Caco-2 (cell line): Measurements from ENCODE around the gene TRIM54. TPM values are rescaled to one million over a fixed set of nuclear protein-coding genes. Genes with fewer than 3 reads are reported as not detected.
"Not testable (repeated sequence)": the region's sequence is repeated elsewhere in the genome, so short reads cannot be mapped to it uniquely, and the experiment has no call there.

ENCODE experiments used
- BruUV-seq: library from RNA; stranded (reverse); fragments of 400-500 nt; replicated peaks from 2 replicates; lab custom pipeline; 2021; lab: Mats Ljungman, UMichigan
- CTCF ChIA-PET: fragments of 300-600 bp; sonication (Branson Sonifier 250); formaldehyde crosslinking; loops from one replicate; lab custom pipeline; 2022; ENCODE audit warnings: antibody characterized with exemption; lab: Charles Lee
- POLR2A ChIA-PET: fragments of 300-600 bp; sonication (Branson Sonifier 250); formaldehyde crosslinking; loops from one replicate; lab custom pipeline; 2022; ENCODE audit warnings: antibody characterized with exemption; lab: Charles Lee
- DNase-seq, 2 experiments: peaks; one replicate each; pipeline versions ENCODE4 v3.0.0 to v3.0.0-alpha.2; 2020 to 2022
- H3K27me3 ChIP-seq: replicated peaks from 2 replicates; pipeline ENCODE4 v1.6.0; 2011; ENCODE audit warnings: low read length; ENCODE audit not compliant: control insufficient read depth, insufficient read depth
- H3K36me3 ChIP-seq: 2 replicates; pipeline ENCODE4 v1.5.1; 2011; ENCODE audit warnings: low read length; ENCODE audit not compliant: control insufficient read depth, insufficient read depth
- H3K4me1 ChIP-seq: fragments of 250-450 bp; sonication (Bioruptor Pico); 2 replicates; pipeline ENCODE4 v1.5.1; 2020; ENCODE audit warnings: mild to moderate bottlenecking
- H3K4me3 ChIP-seq: 2 replicates; pipeline ENCODE4 v1.5.1; 2011; ENCODE audit warnings: low read depth, mild to moderate bottlenecking, control low read depth, low read length
- H3K9me3 ChIP-seq: fragments of 250-450 bp; sonication (Bioruptor Pico); 2 replicates; pipeline ENCODE4 v1.5.1; 2020; ENCODE audit warnings: mild to moderate bottlenecking, moderate library complexity
- H3K27ac Mint-ChIP-seq: one replicate; pipeline ENCODE4 v1.8.0; 2022; ENCODE audit warnings: mixed read lengths; ENCODE audit not compliant: unreplicated experiment
- H3K27me3 Mint-ChIP-seq: one replicate; pipeline ENCODE4 v1.8.0; 2022; ENCODE audit warnings: mixed read lengths; ENCODE audit not compliant: insufficient read depth, unreplicated experiment
- H3K36me3 Mint-ChIP-seq: one replicate; pipeline ENCODE4 v1.8.0; 2022; ENCODE audit warnings: mild to moderate bottlenecking, mixed read lengths; ENCODE audit not compliant: insufficient read depth, unreplicated experiment
- H3K4me1 Mint-ChIP-seq: one replicate; pipeline ENCODE4 v1.8.0; 2022; ENCODE audit warnings: low read depth, mixed read lengths; ENCODE audit not compliant: unreplicated experiment
- H3K4me3 Mint-ChIP-seq: one replicate; pipeline ENCODE4 v1.8.0; 2022; ENCODE audit warnings: mild to moderate bottlenecking, moderate library complexity, mixed read lengths; ENCODE audit not compliant: unreplicated experiment
- H3K9me3 Mint-ChIP-seq: one replicate; pipeline ENCODE4 v1.8.0; 2022; ENCODE audit warnings: mixed read lengths; ENCODE audit not compliant: unreplicated experiment
- CTCF ChIP-seq, 2 experiments: fragments of 200-600 bp in 1 of 2; IDR thresholded peaks; 1 replicate in 1 of 2; 2 replicates in 1 of 2; pipeline versions ENCODE4 v1.5.1 to v1.8.0; 2011 to 2022; ENCODE audit warnings: antibody characterized with exemption in 1 of 2, control low read depth in 1 of 2, inconsistent platforms in 1 of 2, low read depth in 1 of 2, low read length in 1 of 2, mild to moderate bottlenecking in 1 of 2, moderate library complexity in 1 of 2; ENCODE audit not compliant: insufficient read depth in 1 of 2, severe bottlenecking in 1 of 2, unreplicated experiment in 1 of 2
- intact Hi-C: fragments of 100-400 bp; cut with micrococcal nuclease; formaldehyde crosslinking; loops from one replicate; pipeline ENCODE4 v1.10.0; 2022; ENCODE audit not compliant: unreplicated experiment
- total RNA-seq: library from RNA; stranded (reverse); gene quantifications from 2 replicates; pipeline ENCODE4 v1.2.3, GENCODE V29; 2022

Gene TRIM54
- total RNA-seq, 1 experiment from 2014 or later: 0.25 TPM

GRCh38 chr2:27297195-27297594, 15.0 kb downstream of the TRIM54 start:
- intact Hi-C loops: no loop called here
- no peak overlapping the region for H3K4me3 ChIP-seq
- no peaks in the 10 kb centered on the region for H3K9me3 ChIP-seq
- H3K36me3 Mint-ChIP-seq: peaks cover 12% of the 10 kb centered on the region
- H3K36me3 ChIP-seq: no peaks in the 10 kb centered on the region
- POLR2A ChIA-PET: no interaction called here
- H3K27me3 Mint-ChIP-seq: no peaks in the 10 kb centered on the region
- CTCF ChIA-PET: interaction anchor here (2.2 kb wide), 1 partner anchor 17 kb away, joined by 8 read pairs; no protein-coding TSS in a partner anchor
- TF ChIP-seq CTCF (IDR thresholded peaks at IDR 0.05; ENCODE audit: insufficient read depth in 1 of 2, low read depth in 1 of 2, low read length in 1 of 2, severe bottlenecking in 1 of 2, unreplicated experiment in 1 of 2): no peak
- no peaks in the 10 kb centered on the region for H3K27me3 ChIP-seq
- peaks cover 51% of the 10 kb centered on the region for H3K4me1 ChIP-seq
- no peak overlapping the region for H3K4me3 Mint-ChIP-seq
- H3K4me1 Mint-ChIP-seq: peaks cover 40% of the 10 kb centered on the region
- no peak for DNase-seq
- no peaks in the 10 kb centered on the region for H3K9me3 Mint-ChIP-seq
- no peak overlapping the region for H3K27ac Mint-ChIP-seq
- no TSS peak for BruUV-seq

GRCh38 chr2:27298391-27299080, 16.3 kb downstream of the TRIM54 start:
- peaks cover 28% of the 10 kb centered on the region for H3K4me1 Mint-ChIP-seq
- no peak overlapping the region for H3K27ac Mint-ChIP-seq
- ChIA-PET POLR2A (no interaction called here), CTCF (no interaction called here)
- DNase-seq: no peak
- Histone ChIP-seq H3K4me3 (no peak overlapping the region), H3K36me3 (no peaks in the 10 kb centered on the region), H3K27me3 (no peaks in the 10 kb centered on the region), H3K4me1 (peaks cover 43% of the 10 kb centered on the region), H3K9me3 (no peaks in the 10 kb centered on the region)
- no TSS peak for BruUV-seq
- intact Hi-C loops: no loop called here
- H3K36me3 Mint-ChIP-seq: peaks cover 6% of the 10 kb centered on the region
- H3K4me3 Mint-ChIP-seq: no peak overlapping the region
- H3K27me3 Mint-ChIP-seq: no peaks in the 10 kb centered on the region
- no peaks in the 10 kb centered on the region for H3K9me3 Mint-ChIP-seq
- no peak for TF ChIP-seq CTCF (IDR thresholded peaks at IDR 0.05; ENCODE audit: insufficient read depth in 1 of 2, low read depth in 1 of 2, low read length in 1 of 2, severe bottlenecking in 1 of 2, unreplicated experiment in 1 of 2)

GRCh38 chr2:27300606-27301005, 18.4 kb downstream of the TRIM54 start:
- H3K4me1 Mint-ChIP-seq: peaks cover 26% of the 10 kb centered on the region
- H3K36me3 Mint-ChIP-seq, CTCF ChIA-PET, H3K9me3 Mint-ChIP-seq, H3K36me3 ChIP-seq, intact Hi-C loops, H3K9me3 ChIP-seq, DNase-seq, BruUV-seq, H3K27ac Mint-ChIP-seq, POLR2A ChIA-PET, H3K27me3 ChIP-seq, H3K27me3 Mint-ChIP-seq, H3K4me3 ChIP-seq, H3K4me3 Mint-ChIP-seq: not testable (repeated sequence)
- peaks cover 24% of the 10 kb centered on the region for H3K4me1 ChIP-seq
